ENCODE results near the gene TDRD3.

Gene TDRD3

DNA sequence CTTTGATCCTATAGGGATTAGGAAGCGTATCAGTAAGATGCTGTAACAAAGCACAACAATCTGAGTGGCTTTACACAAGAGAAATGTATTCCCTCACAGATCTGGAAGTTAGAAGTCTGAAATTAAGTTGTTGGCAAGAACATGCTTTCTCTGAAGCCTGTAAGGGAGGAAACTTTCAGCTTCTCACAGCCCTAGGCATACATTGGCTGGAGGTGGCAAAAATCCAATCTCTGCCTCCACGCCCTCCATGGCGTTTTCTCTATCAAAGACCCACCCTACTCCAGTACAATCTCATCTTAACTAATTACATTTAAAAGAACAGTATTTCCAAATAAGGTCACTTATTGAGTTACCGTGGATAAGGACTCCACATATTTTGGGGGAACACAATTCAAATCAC is 211.9 kb downstream of the TDRD3 start:
- no peak overlapping the region for H3K4me3 ChIP-seq (ENCODE audit: low read depth, low read length)
- DNase-seq (ENCODE audit: low read depth), result no peak
- TF ChIP-seq CTCF (IDR thresholded peaks at IDR 0.05; ENCODE audit: control insufficient read depth, extremely low read depth, insufficient read depth), result no peak

DNA sequence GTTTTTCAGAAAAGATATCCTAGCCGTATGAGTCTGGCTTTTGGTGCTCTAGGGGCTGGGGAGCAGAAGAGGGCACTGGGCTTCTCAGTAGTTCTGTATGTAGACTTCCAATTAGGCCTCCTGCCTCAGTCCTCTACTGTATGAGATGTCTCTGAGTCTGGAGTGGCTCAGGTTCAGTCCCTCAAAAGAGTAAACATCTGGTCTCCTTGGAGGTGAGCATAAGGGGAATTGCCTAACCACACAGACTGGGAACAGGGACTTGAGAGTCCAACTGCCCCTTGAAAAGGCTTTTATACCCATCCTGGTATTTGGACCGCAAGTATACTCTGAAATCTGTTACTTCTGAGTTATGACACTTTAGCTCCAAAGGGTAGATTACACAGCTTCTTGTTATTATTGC is 214.5 kb downstream of the TDRD3 start:
- no peak for DNase-seq (ENCODE audit: low read depth)
- TF ChIP-seq CTCF (IDR thresholded peaks at IDR 0.05; ENCODE audit: control insufficient read depth, extremely low read depth, insufficient read depth), result no peak
- H3K4me3 ChIP-seq (ENCODE audit: low read depth, low read length), result no peak overlapping the region

DNA sequence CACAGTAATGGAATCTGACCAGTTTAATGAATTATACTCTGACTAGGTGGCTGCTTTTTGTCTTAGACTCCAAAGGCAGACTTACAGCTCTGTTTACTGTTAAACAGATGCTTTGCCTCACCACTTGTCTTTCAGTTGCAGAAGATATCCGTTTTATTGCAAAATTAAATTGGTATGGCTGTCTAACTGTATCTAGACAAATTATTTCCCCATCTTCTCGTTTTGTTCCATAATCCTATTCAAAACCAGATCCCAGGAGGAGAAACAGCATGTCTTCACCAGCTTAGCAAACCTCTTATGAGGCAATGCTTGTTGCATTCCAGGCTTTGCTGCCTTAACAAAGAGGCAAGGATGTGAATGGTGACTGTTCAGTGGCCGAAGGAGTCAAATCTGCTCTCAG is 215.6 kb downstream of the TDRD3 start:
- H3K4me3 ChIP-seq (ENCODE audit: low read depth, low read length), result no peak overlapping the region
- no peak for DNase-seq (ENCODE audit: low read depth)
- no peak for TF ChIP-seq CTCF (IDR thresholded peaks at IDR 0.05; ENCODE audit: control insufficient read depth, extremely low read depth, insufficient read depth)

GRCh38 chr13:60613080-60613479 is 216.1 kb downstream of the TDRD3 start:
- DNase-seq (ENCODE audit: low read depth), result no peak
- TF ChIP-seq CTCF (IDR thresholded peaks at IDR 0.05; ENCODE audit: control insufficient read depth, extremely low read depth, insufficient read depth), result no peak
- no peak overlapping the region for H3K4me3 ChIP-seq (ENCODE audit: low read depth, low read length)

- DNase-seq (ENCODE audit: low read depth), result peak; percentile 31
- TF ChIP-seq CTCF (IDR thresholded peaks at IDR 0.05; ENCODE audit: control insufficient read depth, extremely low read depth, insufficient read depth), result peak; percentile 81
- no peak overlapping the region for H3K4me3 ChIP-seq (ENCODE audit: low read depth, low read length)
Measured at GRCh38 chr13:60617991-60618733, 221.1 kb downstream of the TDRD3 start.

DNA sequence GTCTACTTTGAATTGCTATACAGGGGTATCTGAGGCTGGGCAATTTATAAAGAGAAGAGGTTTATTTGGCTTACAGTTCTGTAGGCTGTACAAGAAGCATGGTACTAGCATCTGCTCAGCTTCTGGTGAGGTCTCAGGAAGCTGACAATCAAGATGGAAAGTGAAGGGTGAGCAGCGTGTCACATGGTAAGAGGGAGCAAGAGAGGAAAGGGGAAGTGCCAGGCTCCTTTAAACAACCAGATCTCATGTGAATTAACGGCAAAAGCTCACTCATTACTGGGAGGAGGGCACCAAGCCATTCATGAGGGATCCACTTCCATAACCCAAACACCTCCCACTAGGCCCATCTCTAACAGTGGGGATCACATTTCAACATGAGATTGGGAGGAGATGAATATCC is 222.4 kb downstream of the TDRD3 start:
- DNase-seq (ENCODE audit: low read depth), result no peak
- no peak for TF ChIP-seq CTCF (IDR thresholded peaks at IDR 0.05; ENCODE audit: control insufficient read depth, extremely low read depth, insufficient read depth)
- H3K4me3 ChIP-seq (ENCODE audit: low read depth, low read length), result no peak overlapping the region

Measured in LNCaP clone FGC (cell line).